ENCODE results near the gene USP10.

GRCh38 chr16:84675423-84675822, 24.4 kb upstream of the USP10 start:
- no peak for TF ChIP-seq CTCF (conservative IDR thresholded peaks at IDR 0.05; ENCODE audit: low read length)
- no peak for TF ChIP-seq EZH2phosphoT487 (IDR thresholded peaks at IDR 0.05; ENCODE audit: borderline replicate concordance)

All from Loucy (cell line).